ENCODE results near the gene LARP1.

DNA sequence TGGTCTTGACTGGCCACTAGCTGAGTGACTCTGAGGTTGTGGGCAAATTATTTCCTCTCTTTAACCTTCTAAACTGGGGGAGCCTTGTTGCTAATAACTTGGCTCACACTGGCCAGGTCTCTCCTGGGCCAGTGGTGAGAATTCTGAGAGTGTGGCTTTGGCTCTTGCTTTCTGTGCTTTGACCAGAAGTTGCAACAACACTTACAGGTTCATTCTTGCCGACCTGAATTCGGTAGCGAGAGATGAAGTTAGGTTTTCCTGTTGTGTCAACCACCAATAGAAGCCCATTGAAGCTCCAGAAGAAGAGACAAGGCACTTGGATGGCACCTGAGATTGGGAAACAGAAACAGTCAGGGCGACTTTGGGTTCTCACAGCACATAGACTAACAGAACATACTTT is 75.4 kb downstream of the LARP1 start:
- no peak for TF ChIP-seq EZH2 (IDR thresholded peaks at IDR 0.05)
- no peak for TF ChIP-seq POLR2AphosphoS5 (IDR thresholded peaks at IDR 0.05; ENCODE audit: borderline replicate concordance, low read depth, low read length)
- no peak for TF ChIP-seq FOXP2 (optimal IDR thresholded peaks at IDR 0.05; ENCODE audit: control extremely low read depth, extremely low read length, insufficient read depth)
